ENCODE measurements around the gene OSTN.

Gene OSTN

DNA sequence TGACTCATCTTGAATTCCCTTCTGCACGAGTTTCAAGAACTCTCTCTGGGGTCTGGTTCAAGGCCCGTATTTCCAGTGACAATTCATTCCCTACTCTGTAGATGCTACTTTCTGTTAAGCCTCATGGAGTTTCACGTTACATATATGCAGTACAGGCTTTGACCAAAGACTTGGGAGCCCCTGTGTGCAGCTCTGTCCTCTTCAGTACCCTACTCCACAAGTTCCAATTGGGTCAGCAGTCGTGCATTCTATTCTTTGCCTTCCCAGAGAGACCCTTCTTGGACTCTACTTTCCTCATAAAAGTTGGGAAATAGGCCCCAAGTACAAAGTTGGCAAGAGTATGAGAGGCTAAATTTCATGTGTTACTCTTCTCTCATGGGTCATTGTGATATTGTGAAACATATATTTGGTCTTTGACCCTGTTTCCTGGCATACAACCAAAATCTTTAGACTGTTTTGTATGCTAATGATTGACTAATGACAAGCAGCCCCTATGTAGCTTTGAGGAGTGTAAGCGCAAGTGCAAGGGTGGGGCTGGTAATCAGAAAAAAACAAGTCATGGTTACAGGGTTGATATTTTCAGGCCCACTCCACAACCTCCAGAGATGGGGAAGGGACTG is 115.2 kb downstream of the OSTN start:
- DNase-seq: no peak

Data from islet precursor cell (in vitro differentiated cells).